B cell (primary cell): ENCODE data around the gene ASB9. TPM values are rescaled to one million over a fixed set of nuclear protein-coding genes. Genes with fewer than 3 reads are reported as not detected.

Source experiments
- ATAC-seq: fragments of 200-7000 bp; cut with Tn5 transposase; one replicate; pipeline ENCODE4 v1.10.0; 2021; ENCODE audit warnings: low read depth, mild to moderate bottlenecking, moderate number of reproducible peaks, moderate library complexity
- CTCF ChIA-PET: fragments of 350-600 bp; sonication (Branson Sonifier 250); formaldehyde crosslinking; loops from one replicate; lab custom pipeline; 2021; ENCODE audit warnings: antibody characterized with exemption, inconsistent platforms; lab: Charles Lee
- POLR2A ChIA-PET: fragments of 350-600 bp; sonication (Branson Sonifier 250); formaldehyde crosslinking; loops from one replicate; lab custom pipeline; 2021; ENCODE audit warnings: antibody characterized with exemption; lab: Charles Lee
- DNase-seq: peaks from one replicate; pipeline ENCODE4 v3.0.0; 2013
- H2AFZ ChIP-seq: 2 replicates; pipeline ENCODE4 v1.6.1; 2012; ENCODE audit warnings: mild to moderate bottlenecking, low read depth, low read length; ENCODE audit not compliant: insufficient read depth, poor library complexity, severe bottlenecking
- H3K27ac ChIP-seq, 2 donors: 1 replicate in 1 of 2; 2 replicates in 1 of 2; pipeline ENCODE4 v1.5.1; 2012 to 2013; ENCODE audit warnings: low read length in 2 of 2, mild to moderate bottlenecking in 2 of 2, moderate library complexity in 1 of 2
- H3K27me3 ChIP-seq, 4 experiments: fragments of 200-600 bp in 1 of 4; sonication (generic) in 1 of 4; replicated peaks in 1 of 4; 1 replicate in 2 of 4; 2 replicates in 2 of 4; pipeline versions ENCODE4 v1.6.1 to v1.7.0; 2013 to 2016; ENCODE audit warnings: low read length in 3 of 4, mild to moderate bottlenecking in 2 of 4, mixed read lengths in 1 of 4, moderate library complexity in 1 of 4; ENCODE audit not compliant: insufficient read depth in 4 of 4, control insufficient read depth in 3 of 4; ENCODE audit errors: control extremely low read depth in 1 of 4
- H3K36me3 ChIP-seq, 2 experiments: replicated peaks in 1 of 2; 1 replicate in 1 of 2; 2 replicates in 1 of 2; pipeline versions ENCODE4 v1.6.1 to v1.7.1; 2013; ENCODE audit warnings: low read length in 1 of 2; ENCODE audit not compliant: insufficient read depth in 2 of 2, control insufficient read depth in 1 of 2; ENCODE audit errors: control extremely low read depth in 1 of 2, extremely low read depth in 1 of 2
- H3K4me1 ChIP-seq, 2 donors: fragments of 200-600 bp in 1 of 2; sonication (generic) in 1 of 2; 1 replicate in 1 of 2; 2 replicates in 1 of 2; pipeline versions ENCODE4 v1.5.1 to v1.6.1; 2013 to 2017; ENCODE audit warnings: low read length in 2 of 2; ENCODE audit not compliant: control insufficient read depth in 2 of 2, insufficient read depth in 2 of 2
- H3K4me2 ChIP-seq: replicated peaks from 2 replicates; pipeline ENCODE3; 2012; ENCODE audit warnings: mild to moderate bottlenecking, low read depth, low read length; ENCODE audit not compliant: poor library complexity, severe bottlenecking
- H3K4me3 ChIP-seq, 5 experiments: fragments of 200-600 bp in 1 of 5; sonication (generic) in 1 of 5; 1 replicate in 3 of 5; 2 replicates in 2 of 5; pipeline versions ENCODE4 v1.5.1 to v1.7.0; 2011 to 2016; ENCODE audit warnings: low read length in 4 of 5, mild to moderate bottlenecking in 4 of 5, low read depth in 2 of 5, control low read depth in 1 of 5, moderate library complexity in 1 of 5; ENCODE audit not compliant: insufficient read depth in 1 of 5; ENCODE audit errors: control extremely low read depth in 1 of 5, extremely low read depth in 1 of 5
- H3K79me2 ChIP-seq: fragments of 200-600 bp; sonication (generic); one replicate; pipeline ENCODE4 v1.6.0; 2016; ENCODE audit warnings: low read length; ENCODE audit not compliant: control insufficient read depth, insufficient read depth
- H3K9ac ChIP-seq: fragments of 200-600 bp; sonication (generic); 2 replicates; pipeline ENCODE4 v1.6.1; 2017; ENCODE audit warnings: mild to moderate bottlenecking, low read length, moderate library complexity
- H3K9me3 ChIP-seq, 3 donors: one replicate each; pipeline versions ENCODE4 v1.6.1 to v1.7.1; 2013; ENCODE audit warnings: low read length in 2 of 3; ENCODE audit not compliant: control insufficient read depth in 2 of 3, insufficient read depth in 1 of 3; ENCODE audit errors: control extremely low read depth in 1 of 3
- H4K20me1 ChIP-seq: 2 replicates; pipeline ENCODE4 v1.6.0; 2012; ENCODE audit warnings: mild to moderate bottlenecking, low read length; ENCODE audit not compliant: insufficient read depth, control insufficient read depth, poor library complexity, severe bottlenecking
- H3K27ac Mint-ChIP-seq: one replicate; pipeline ENCODE4 v1.8.0; 2021; ENCODE audit warnings: mixed read lengths
- H3K27me3 Mint-ChIP-seq: one replicate; pipeline ENCODE4 v1.8.0; 2021; ENCODE audit warnings: mixed read lengths
- H3K4me1 Mint-ChIP-seq: one replicate; pipeline ENCODE4 v1.8.0; 2021; ENCODE audit warnings: mixed read lengths
- H3K4me3 Mint-ChIP-seq: one replicate; pipeline ENCODE4 v1.8.0; 2021; ENCODE audit warnings: mixed read lengths
- H3K9me3 Mint-ChIP-seq: one replicate; pipeline ENCODE4 v1.8.0; 2022; ENCODE audit warnings: mixed read lengths; ENCODE audit not compliant: insufficient read depth
- CTCF ChIP-seq: fragments of 200-600 bp; IDR thresholded peaks from one replicate; pipeline ENCODE4 v1.8.0; 2022; ENCODE audit warnings: antibody characterized with exemption, mild to moderate bottlenecking
- EZH2 ChIP-seq: IDR thresholded peaks from 2 replicates; pipeline ENCODE4 v1.6.1; 2012; ENCODE audit warnings: borderline replicate concordance, low read depth, mild to moderate bottlenecking, moderate library complexity, low read length; ENCODE audit not compliant: insufficient read depth, poor library complexity, severe bottlenecking
- WGBS: methylation state at CpG from one replicate; pipeline ENCODE4 v1.1.5; 2013; ENCODE audit warnings: missing lambda C conversion rate; ENCODE audit not compliant: insufficient coverage; 5-methylcytosine and 5-hydroxymethylcytosine counted together
- intact Hi-C: fragments of 100-400 bp; cut with micrococcal nuclease; formaldehyde crosslinking; loops from one replicate; pipeline ENCODE4 v1.10.0; 2022
- polyA plus RNA-seq: library from polyadenylated mRNA; depleted of rRNA; stranded (reverse); fragments of >200 nt; gene quantifications from 2 replicates; pipeline ENCODE4 v1.2.3, GENCODE V29; 2012
- total RNA-seq, 2 donors: library from RNA; stranded (reverse); fragments of 120-200 nt in 1 of 2; gene quantifications; 1 replicate in 1 of 2; 2 replicates in 1 of 2; pipeline versions ENCODE4 v1.2.3 to v1.2.4, GENCODE V29; 2013 to 2022

ASB9 gene
- total and polyA plus RNA-seq, 2 donors (not counting 1 experiment from before 2014, with no cell fraction given), result not detected

GRCh38 chrX:15241301-15241700 lies 28.6 kb downstream of the ASB9 start:
- no CpG with 5 or more reads among the region's 3 CpGs for WGBS

GRCh38 chrX:15240414-15240813 lies 29.5 kb downstream of the ASB9 start:
- no peak for ATAC-seq
- Mint-ChIP-seq H3K27ac (no peak overlapping the region), H3K4me1 (no peaks in the 10 kb centered on the region), H3K9me3 (no peaks in the 10 kb centered on the region), H3K27me3 (no peaks in the 10 kb centered on the region), H3K4me3 (no peak overlapping the region)
- Histone ChIP-seq H3K27me3 (no peaks in the 10 kb centered on the region), H3K4me1 (no peaks in the 10 kb centered on the region), H3K4me3 (no peak overlapping the region), H3K9ac (no peak overlapping the region), H3K4me2 (no peak overlapping the region), H3K27ac (no peak overlapping the region), H4K20me1 (no peaks in the 10 kb centered on the region), H3K36me3 (no peaks in the 10 kb centered on the region), H3K79me2 (no peaks in the 10 kb centered on the region), H3K9me3 (no peaks in the 10 kb centered on the region), H2AFZ (no peak overlapping the region)
- no peak for TF ChIP-seq EZH2
- no peak for TF ChIP-seq CTCF
- ChIA-PET CTCF (interaction anchor here (4.1 kb wide), 1 partner anchor 1201 kb away, joined by 30 read pairs; no protein-coding TSS in a partner anchor), POLR2A (no interaction called here)
- intact Hi-C loops, result loop anchor here (10.0 kb wide), 2 partner anchors 96 to 1736 kb away; no protein-coding TSS in a partner anchor
- WGBS, result 95% methylated on average over 5 of the region's 5 CpGs
- DNase-seq, result no peak

More at GRCh38 chrX:15241301-15241700, 28.6 kb downstream of the ASB9 start:
- Histone ChIP-seq H4K20me1 (no peaks in the 10 kb centered on the region), H3K4me3 (no peak overlapping the region), H3K27me3 (no peaks in the 10 kb centered on the region), H3K27ac (no peak overlapping the region), H3K36me3 (no peaks in the 10 kb centered on the region), H3K4me1 (no peaks in the 10 kb centered on the region), H3K9me3 (no peaks in the 10 kb centered on the region), H3K79me2 (no peaks in the 10 kb centered on the region), H3K9ac (no peak overlapping the region), H3K4me2 (no peak overlapping the region), H2AFZ (no peak overlapping the region)
- Mint-ChIP-seq H3K27me3 (no peaks in the 10 kb centered on the region), H3K4me3 (no peak overlapping the region), H3K9me3 (no peaks in the 10 kb centered on the region), H3K4me1 (no peaks in the 10 kb centered on the region), H3K27ac (no peak overlapping the region)
- ATAC-seq (no peak), DNase-seq (no peak)
- intact Hi-C loops, result loop anchor here (10.0 kb wide), 2 partner anchors 96 to 1736 kb away; no protein-coding TSS in a partner anchor
- ChIA-PET POLR2A (no interaction called here), CTCF (interaction anchor here (1.6 to 4.1 kb wide), 2 partner anchors 1148 to 1202 kb away, joined by 4 to 30 read pairs; no protein-coding TSS in a partner anchor)
- no peak for TF ChIP-seq CTCF
- no peak for TF ChIP-seq EZH2
